HG02642 (cell line): ENCODE measurements around the gene RAB8B.
"Not testable (repeated sequence)": the region's sequence is repeated elsewhere in the genome, so short reads cannot be mapped to it uniquely, and the experiment has no call there.

ENCODE experiments used
- ATAC-seq: cut with Tn5 transposase; IDR thresholded peaks from one replicate; pipeline ENCODE4 v1.9.1; 2021; ENCODE audit warnings: mild to moderate bottlenecking; ENCODE audit not compliant: unreplicated experiment, poor library complexity

The RAB8B gene

GRCh38 chr15:63203451-63204090 is 14.2 kb downstream of the RAB8B start:
- no peak for ATAC-seq

GRCh38 chr15:63206079-63206478 is 16.7 kb downstream of the RAB8B start:
- ATAC-seq: no peak

- not testable (repeated sequence) for ATAC-seq
These were observed 19.4 kb downstream of the RAB8B start for GRCh38 chr15:63208824-63209223.

GRCh38 chr15:63210151-63211091 is 21.0 kb downstream of the RAB8B start:
- ATAC-seq: no peak

GRCh38 chr15:63211092-63211490 is 21.7 kb downstream of the RAB8B start:
- no peak for ATAC-seq

GRCh38 chr15:63211549-63211948 is 22.1 kb downstream of the RAB8B start:
- no peak for ATAC-seq

GRCh38 chr15:63212050-63213004 is 22.9 kb downstream of the RAB8B start:
- ATAC-seq: peak; percentile 50

GRCh38 chr15:63218100-63218808 is 28.8 kb downstream of the RAB8B start:
- no peak for ATAC-seq

GRCh38 chr15:63219196-63219710 is 29.8 kb downstream of the RAB8B start:
- no peak for ATAC-seq

- ATAC-seq: no peak
These were observed 31.9 kb downstream of the RAB8B start for GRCh38 chr15:63221346-63221745.

- ATAC-seq: no peak
These were observed 34.1 kb downstream of the RAB8B start for GRCh38 chr15:63223463-63223862.

- no peak for ATAC-seq
These were observed 36.0 kb downstream of the RAB8B start for GRCh38 chr15:63225381-63225780.

GRCh38 chr15:63226155-63226883 is 36.9 kb downstream of the RAB8B start:
- no peak for ATAC-seq

- no peak for ATAC-seq
These were observed 37.6 kb downstream of the RAB8B start for GRCh38 chr15:63226966-63227401.

- no peak for ATAC-seq
These were observed 38.3 kb downstream of the RAB8B start for GRCh38 chr15:63227689-63228088.

GRCh38 chr15:63231206-63231605 is 41.8 kb downstream of the RAB8B start:
- ATAC-seq: no peak

GRCh38 chr15:63231706-63232105 is 42.3 kb downstream of the RAB8B start:
- ATAC-seq: no peak

- no peak for ATAC-seq
These were observed 43.0 kb downstream of the RAB8B start for GRCh38 chr15:63232405-63232804.

GRCh38 chr15:63232943-63233342 is 43.5 kb downstream of the RAB8B start:
- ATAC-seq: no peak
